ENCODE measurements around the gene RASA3. TPM values are rescaled to one million over a fixed set of nuclear protein-coding genes. Genes with fewer than 3 reads are reported as not detected.

RASA3 gene
- total RNA-seq, 1 experiment from 2014 or later, result 22.3 TPM

DNA sequence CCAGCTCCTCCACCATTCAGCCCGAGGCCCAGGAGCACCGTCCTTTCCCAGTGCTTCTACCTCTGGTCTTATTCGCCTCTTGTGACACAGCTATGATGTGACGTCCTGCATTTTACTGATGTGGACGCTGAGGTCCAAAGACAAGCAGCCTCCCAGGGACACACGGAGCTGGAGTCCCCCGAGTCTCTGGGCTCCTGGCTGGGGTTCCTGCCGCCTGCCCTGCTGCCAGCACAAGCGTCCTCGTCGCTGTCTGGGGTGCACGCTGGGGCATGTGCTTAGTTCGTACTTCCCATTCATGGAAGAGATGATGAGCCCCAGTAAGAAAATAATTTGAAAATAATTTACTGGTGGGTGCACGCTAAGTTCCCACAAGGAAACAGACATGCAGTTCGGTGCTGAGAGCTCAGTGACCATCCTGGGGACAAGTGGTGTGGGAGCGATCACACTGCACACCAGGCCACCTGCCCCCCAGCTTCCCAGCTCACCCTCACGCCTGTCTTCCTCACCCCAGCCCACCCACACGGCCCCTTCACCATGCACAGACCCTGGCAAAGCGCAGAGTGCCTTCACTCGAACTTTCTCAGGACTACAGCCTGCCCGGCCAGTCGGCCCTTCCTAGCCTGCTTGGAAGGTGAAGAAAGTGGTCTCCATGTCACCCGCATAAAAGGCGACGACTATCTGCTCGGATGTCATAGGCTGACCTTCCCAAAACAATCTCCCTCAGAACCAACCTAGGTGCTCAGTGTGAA is 32.4 kb upstream of the RASA3 start (continued):
- TF ChIP-seq ZNF532 (CRISPR knock-in tag; IDR thresholded peaks at IDR 0.05; ENCODE audit: borderline replicate concordance), result no peak
- TF ChIP-seq ZNF138 (CRISPR knock-in tag; conservative IDR thresholded peaks at IDR 0.05), result no peak
- TF ChIP-seq, protein P1, sequence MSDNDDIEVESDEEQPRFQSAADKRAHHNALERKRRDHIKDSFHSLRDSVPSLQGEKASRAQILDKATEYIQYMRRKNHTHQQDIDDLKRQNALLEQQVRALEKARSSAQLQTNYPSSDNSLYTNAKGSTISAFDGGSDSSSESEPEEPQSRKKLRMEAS (CRISPR knock-in tag; IDR thresholded peaks at IDR 0.05), result no peak
- no peak for TF ChIP-seq EMX1 (CRISPR knock-in tag; IDR thresholded peaks at IDR 0.05)
- TF ChIP-seq PRRX2 (CRISPR knock-in tag; IDR thresholded peaks at IDR 0.05), result no peak

DNA sequence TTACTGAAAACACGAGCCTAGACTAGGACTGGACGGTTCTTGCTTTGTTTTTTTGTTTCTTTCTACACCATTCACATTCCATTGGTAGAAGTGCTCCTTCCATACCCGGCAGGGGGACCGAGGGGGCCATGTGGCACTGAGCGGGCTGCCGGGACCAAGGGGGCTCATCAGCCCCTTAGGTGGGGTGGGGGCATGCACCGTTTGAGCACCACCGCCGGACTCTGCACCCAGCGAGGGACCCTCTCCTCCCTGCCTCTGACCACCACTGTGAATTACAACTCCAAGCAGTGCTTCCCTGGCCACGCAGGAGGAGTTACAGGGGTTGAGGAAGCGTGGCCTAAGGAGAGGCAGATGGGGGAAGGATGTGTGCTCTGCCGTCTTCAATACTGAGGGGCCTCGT is 31.6 kb upstream of the RASA3 start:
- peaks cover 2% of the 10 kb centered on the region; the same call in 1 of the 2 replicates for H3K27me3 Mint-ChIP-seq (ENCODE audit: low read depth)
- TF ChIP-seq RORB (CRISPR knock-in tag; IDR thresholded peaks at IDR 0.05), result no peak
- TF ChIP-seq, protein P2, sequence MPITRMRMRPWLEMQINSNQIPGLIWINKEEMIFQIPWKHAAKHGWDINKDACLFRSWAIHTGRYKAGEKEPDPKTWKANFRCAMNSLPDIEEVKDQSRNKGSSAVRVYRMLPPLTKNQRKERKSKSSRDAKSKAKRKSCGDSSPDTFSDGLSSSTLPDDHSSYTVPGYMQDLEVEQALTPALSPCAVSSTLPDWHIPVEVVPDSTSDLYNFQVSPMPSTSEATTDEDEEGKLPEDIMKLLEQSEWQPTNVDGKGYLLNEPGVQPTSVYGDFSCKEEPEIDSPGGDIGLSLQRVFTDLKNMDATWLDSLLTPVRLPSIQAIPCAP (CRISPR knock-in tag; IDR thresholded peaks at IDR 0.05), result no peak
- TF ChIP-seq TEAD4 (CRISPR knock-in tag; IDR thresholded peaks at IDR 0.05), result no peak
- no peak for TF ChIP-seq EMX1 (CRISPR knock-in tag; IDR thresholded peaks at IDR 0.05)
- TF ChIP-seq ZNF396 (CRISPR knock-in tag; IDR thresholded peaks at IDR 0.05; ENCODE audit: borderline replicate concordance), result no peak
- TF ChIP-seq E2F5 (CRISPR knock-in tag; IDR thresholded peaks at IDR 0.05), result no peak
- no peak for TF ChIP-seq PREB (CRISPR knock-in tag; IDR thresholded peaks at IDR 0.05; ENCODE audit: borderline replicate concordance)
- no peak for TF ChIP-seq TEAD1 (CRISPR knock-in tag; IDR thresholded peaks at IDR 0.05)
- TF ChIP-seq NFATC4 (CRISPR knock-in tag; IDR thresholded peaks at IDR 0.05), result no peak
- TF ChIP-seq SOX15 (CRISPR knock-in tag; IDR thresholded peaks at IDR 0.05), result no peak
- TF ChIP-seq NFE2L1 (CRISPR knock-in tag; IDR thresholded peaks at IDR 0.05), result no peak
- TF ChIP-seq FOXP4 (CRISPR knock-in tag; IDR thresholded peaks at IDR 0.05), result no peak
- no peak for TF ChIP-seq PRRX2 (CRISPR knock-in tag; IDR thresholded peaks at IDR 0.05)
- no peak for TF ChIP-seq ZNF263 (CRISPR knock-in tag; IDR thresholded peaks at IDR 0.05; ENCODE audit: low read depth)
- TF ChIP-seq ATF3 (CRISPR knock-in tag; conservative IDR thresholded peaks at IDR 0.05), result no peak
- TF ChIP-seq HMGA2 (CRISPR knock-in tag; IDR thresholded peaks at IDR 0.05), result no peak
- TF ChIP-seq NFYB (CRISPR knock-in tag; conservative IDR thresholded peaks at IDR 0.05; ENCODE audit: low read depth), result no peak
- no peak for ATAC-seq
- H3K27ac Mint-ChIP-seq, result no peak overlapping the region
- H3K36me3 Mint-ChIP-seq, result no peaks in the 10 kb centered on the region
- POLR2A ChIA-PET, result no interaction called here
- H3K4me3 Mint-ChIP-seq, result no peak overlapping the region
- no peak for DNase-seq (ENCODE audit: low spot score)
- H3K4me1 Mint-ChIP-seq, result peaks cover 4% of the 10 kb centered on the region; the same call in 1 of the 2 replicates
- H3K9me3 Mint-ChIP-seq, result no peaks in the 10 kb centered on the region
- CTCF ChIA-PET, result interaction anchor here (1.0 kb wide), 1 partner anchor 17 kb away, joined by 3 read pairs; no protein-coding TSS in a partner anchor
